Endothelial cell of umbilical vein (primary cell): ENCODE measurements around the gene PHACTR1.

Experiments
- EZH2 ChIP-seq: IDR thresholded peaks from 2 replicates; pipeline ENCODE4 v1.6.1; 2012; ENCODE audit warnings: borderline replicate concordance, low read depth, mild to moderate bottlenecking, moderate library complexity, low read length, inconsistent platforms; ENCODE audit not compliant: severe bottlenecking
- FOS ChIP-seq: IDR thresholded peaks from 2 replicates; pipeline ENCODE4 v1.6.1; 2011; ENCODE audit warnings: mild to moderate bottlenecking, low read length, moderate library complexity, borderline replicate concordance; ENCODE audit not compliant: insufficient read depth
- GATA2 ChIP-seq: IDR thresholded peaks from 2 replicates; pipeline ENCODE4 v1.7.0; 2011; ENCODE audit warnings: low read depth, mild to moderate bottlenecking, moderate library complexity, mixed read lengths, low read length; ENCODE audit not compliant: insufficient read length, insufficient read depth
- JUN ChIP-seq: IDR thresholded peaks from 2 replicates; pipeline ENCODE4 v1.6.1; 2011; ENCODE audit warnings: borderline replicate concordance, low read depth; ENCODE audit not compliant: insufficient read length, insufficient read depth
- MYC ChIP-seq: IDR thresholded peaks from one replicate; pipeline ENCODE4 v1.6.1; 2011; ENCODE audit warnings: mild to moderate bottlenecking, low read depth, low read length
- POLR2A ChIP-seq: IDR thresholded peaks from 2 replicates; pipeline ENCODE4 v1.6.1; 2012; ENCODE audit warnings: low read depth, mild to moderate bottlenecking, control low read depth, low read length
- POLR2AphosphoS5 ChIP-seq: IDR thresholded peaks from 2 replicates; pipeline ENCODE4 v1.6.1; 2012; ENCODE audit warnings: low read depth, mild to moderate bottlenecking, control low read depth, low read length, moderate library complexity; ENCODE audit not compliant: insufficient read depth
- TF ChIP-seq, protein P1 (sequence below), 2 donors: IDR thresholded peaks; 1 replicate in 1 of 2; 2 replicates in 1 of 2; pipeline ENCODE4 v1.5.1; 2011; ENCODE audit warnings: low read length in 2 of 2, mild to moderate bottlenecking in 2 of 2, moderate library complexity in 2 of 2, control low read depth in 1 of 2, inconsistent platforms in 1 of 2, low read depth in 1 of 2; ENCODE audit not compliant: insufficient read depth in 1 of 2; ENCODE audit errors: extremely low read depth in 1 of 2
- TF ChIP-seq, protein P2 (sequence below): IDR thresholded peaks from 2 replicates; pipeline ENCODE4 v1.6.1; 2011; ENCODE audit not compliant: insufficient read depth, insufficient read length

DNA sequence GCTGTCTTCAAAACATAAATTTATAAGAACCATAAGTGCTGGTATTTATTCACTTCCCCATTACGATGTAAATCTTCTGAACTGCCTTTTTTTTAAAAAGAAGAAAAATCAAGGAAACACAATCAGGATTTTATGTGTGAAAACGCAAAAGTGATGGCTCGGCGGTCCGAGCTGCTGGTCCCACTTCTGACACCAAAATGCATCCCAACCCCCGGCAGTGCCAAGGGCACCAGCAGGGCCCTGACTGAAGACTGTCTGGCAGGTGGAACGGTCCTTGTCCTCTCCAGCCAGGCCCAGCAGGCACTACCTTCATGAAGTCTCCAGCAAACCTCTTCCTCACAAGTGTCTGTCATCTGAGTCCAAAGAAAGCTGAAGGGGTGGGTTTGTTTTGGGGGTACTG lies 570.5 kb downstream of the PHACTR1 start:
- TF ChIP-seq, protein P1, sequence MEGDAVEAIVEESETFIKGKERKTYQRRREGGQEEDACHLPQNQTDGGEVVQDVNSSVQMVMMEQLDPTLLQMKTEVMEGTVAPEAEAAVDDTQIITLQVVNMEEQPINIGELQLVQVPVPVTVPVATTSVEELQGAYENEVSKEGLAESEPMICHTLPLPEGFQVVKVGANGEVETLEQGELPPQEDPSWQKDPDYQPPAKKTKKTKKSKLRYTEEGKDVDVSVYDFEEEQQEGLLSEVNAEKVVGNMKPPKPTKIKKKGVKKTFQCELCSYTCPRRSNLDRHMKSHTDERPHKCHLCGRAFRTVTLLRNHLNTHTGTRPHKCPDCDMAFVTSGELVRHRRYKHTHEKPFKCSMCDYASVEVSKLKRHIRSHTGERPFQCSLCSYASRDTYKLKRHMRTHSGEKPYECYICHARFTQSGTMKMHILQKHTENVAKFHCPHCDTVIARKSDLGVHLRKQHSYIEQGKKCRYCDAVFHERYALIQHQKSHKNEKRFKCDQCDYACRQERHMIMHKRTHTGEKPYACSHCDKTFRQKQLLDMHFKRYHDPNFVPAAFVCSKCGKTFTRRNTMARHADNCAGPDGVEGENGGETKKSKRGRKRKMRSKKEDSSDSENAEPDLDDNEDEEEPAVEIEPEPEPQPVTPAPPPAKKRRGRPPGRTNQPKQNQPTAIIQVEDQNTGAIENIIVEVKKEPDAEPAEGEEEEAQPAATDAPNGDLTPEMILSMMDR (IDR thresholded peaks at IDR 0.05; ENCODE audit: extremely low read depth in 1 of 2, insufficient read depth in 1 of 2, low read depth in 1 of 2, low read length in 2 of 2), result no peak
- TF ChIP-seq POLR2AphosphoS5 (no peak), POLR2A (no peak), EZH2 (no peak), GATA2 (no peak), FOS (no peak), JUN (no peak), MYC (no peak)
- TF ChIP-seq, protein P2, sequence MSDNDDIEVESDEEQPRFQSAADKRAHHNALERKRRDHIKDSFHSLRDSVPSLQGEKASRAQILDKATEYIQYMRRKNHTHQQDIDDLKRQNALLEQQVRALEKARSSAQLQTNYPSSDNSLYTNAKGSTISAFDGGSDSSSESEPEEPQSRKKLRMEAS, result no peak
